Activated T-cell treated with anti-CD3 and anti-CD28 coated beads, Interleukin-2, amount 50 U/mL, for 48 hours (primary cell): Measurements from ENCODE around the gene USP34.
"Not testable (repeated sequence)": the region's sequence is repeated elsewhere in the genome, so short reads cannot be mapped to it uniquely, and the experiment has no call there.

Experiments
- DNase-seq, 2 experiments: peaks; one replicate each; pipeline ENCODE4 v3.0.0-alpha.2; 2020

The USP34 gene

DNA sequence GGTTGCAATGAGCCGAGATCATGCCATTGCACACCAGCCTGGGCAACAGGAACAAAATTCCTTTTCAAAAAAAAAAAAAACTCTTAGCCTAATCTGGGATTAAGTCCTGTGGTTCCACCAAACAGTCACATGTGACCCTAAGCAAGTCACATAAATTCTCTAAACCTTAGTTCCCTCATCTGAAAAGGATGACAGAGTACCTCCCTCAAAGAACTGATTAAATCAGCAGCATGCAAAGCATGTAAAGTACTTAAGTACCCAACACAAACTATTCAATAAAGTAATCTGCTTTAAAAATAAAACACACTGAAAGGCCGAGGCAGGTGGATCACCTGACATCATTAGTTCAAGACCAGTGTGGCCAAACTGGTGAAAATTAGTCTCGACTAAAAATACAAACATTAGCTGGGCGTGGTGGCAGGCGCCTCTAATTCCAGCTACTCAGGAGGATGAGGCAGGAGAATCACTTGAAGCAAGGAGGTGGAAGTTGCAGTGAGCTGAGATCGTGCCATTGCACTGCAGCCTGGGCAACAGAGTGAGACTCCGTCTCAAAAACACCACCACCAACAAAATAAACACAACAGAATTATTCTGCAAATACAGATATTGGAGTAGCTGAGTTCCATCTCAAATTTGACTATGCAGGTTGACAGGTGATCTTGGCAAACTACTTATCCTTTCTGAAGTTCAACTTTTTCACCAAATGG is 7.0 kb downstream of the USP34 start:
- no peak for DNase-seq

GRCh38 chr2:61461404-61461803 is 9.5 kb downstream of the USP34 start:
- no peak for DNase-seq

- no peak for DNase-seq
Measured at GRCh38 chr2:61460163-61460562, 10.7 kb downstream of the USP34 start.

DNA sequence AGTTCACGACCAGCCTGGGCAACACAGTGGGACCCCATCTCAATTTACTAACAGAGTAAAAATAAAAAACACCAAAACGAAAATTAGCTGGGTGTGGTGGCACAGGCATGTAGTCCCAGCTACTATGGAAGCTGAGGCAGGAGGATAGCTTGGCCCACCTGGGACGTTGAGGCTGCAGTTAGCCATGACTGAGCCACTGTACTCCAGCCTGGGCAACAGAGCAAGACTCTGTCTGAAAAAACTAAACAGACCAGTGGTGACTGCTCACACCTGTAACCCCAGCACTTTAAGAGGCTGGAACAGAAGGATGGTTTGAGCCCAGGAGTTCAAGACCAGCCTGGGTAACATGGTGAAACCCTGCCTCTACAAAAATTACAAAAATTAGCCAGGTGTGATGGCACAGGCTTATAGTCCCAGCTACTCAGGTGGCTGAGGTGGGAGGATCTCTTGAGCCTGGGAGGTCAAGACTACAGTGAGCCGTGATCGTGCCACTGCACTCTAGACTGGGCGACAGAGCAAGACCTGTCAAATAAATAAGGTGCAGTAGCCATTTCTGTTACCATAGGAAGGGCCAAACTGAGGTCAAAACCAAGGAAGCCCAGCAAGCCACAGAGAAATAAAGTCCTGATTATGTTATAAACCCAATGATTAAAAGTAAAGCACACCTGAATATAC is 14.0 kb downstream of the USP34 start:
- DNase-seq = no peak

DNA sequence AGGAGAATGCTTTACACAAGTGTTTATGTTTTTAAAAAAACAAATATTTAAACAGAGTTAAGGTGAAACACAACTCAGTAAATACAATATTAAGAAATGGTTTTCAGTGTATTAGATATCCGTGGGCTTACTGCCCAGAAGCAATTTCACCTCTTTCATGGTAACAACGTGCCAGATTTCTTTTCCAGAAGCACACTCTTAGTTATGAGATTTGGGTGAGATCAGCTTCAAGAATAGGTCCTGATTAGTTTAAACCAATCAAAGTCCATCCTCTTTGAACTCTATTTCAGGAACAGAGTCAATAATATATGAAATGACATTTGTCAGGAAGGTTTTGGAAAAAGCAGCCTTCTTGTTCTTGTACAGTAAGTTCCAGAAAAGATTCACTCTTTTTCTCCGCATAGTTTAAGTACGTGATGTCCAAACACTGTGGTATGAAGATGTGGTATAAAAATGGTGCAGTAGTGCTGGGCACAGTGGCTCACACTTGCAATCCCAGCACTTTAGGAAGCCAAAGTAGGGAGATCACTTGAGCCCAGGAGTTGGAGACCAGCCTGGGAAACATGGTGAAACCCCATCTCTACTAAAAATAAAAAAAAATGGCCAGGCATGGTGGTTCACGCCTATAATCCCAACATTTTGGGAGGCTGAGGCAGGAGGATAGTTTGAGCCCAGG is 14.7 kb downstream of the USP34 start:
- no peak for DNase-seq

GRCh38 chr2:61454972-61455371 is 15.9 kb downstream of the USP34 start:
- not testable (repeated sequence) for DNase-seq

GRCh38 chr2:61454383-61454782 is 16.5 kb downstream of the USP34 start:
- DNase-seq = no peak

GRCh38 chr2:61452392-61452791 is 18.5 kb downstream of the USP34 start:
- DNase-seq = no peak

GRCh38 chr2:61451178-61451577 is 19.7 kb downstream of the USP34 start:
- no peak for DNase-seq

DNA sequence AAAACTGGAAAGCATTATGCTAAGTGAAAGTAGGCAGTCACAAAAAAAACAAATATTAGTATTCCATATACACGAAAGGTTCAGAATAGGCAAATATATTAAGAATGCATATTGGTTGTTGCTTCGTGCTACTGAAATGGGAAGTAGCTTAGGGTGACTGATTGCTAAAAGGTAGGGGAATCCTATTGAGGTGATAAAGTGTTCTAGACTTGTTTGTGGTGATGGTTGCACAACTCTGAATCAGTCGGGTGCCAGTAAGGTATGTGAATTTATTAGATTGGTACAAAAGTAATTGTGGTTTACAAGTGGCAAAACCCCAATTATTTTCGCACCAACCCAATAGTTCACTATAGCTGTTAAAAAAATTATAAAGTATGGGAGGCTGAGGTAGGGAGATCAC is 20.7 kb downstream of the USP34 start:
- DNase-seq = no peak

DNA sequence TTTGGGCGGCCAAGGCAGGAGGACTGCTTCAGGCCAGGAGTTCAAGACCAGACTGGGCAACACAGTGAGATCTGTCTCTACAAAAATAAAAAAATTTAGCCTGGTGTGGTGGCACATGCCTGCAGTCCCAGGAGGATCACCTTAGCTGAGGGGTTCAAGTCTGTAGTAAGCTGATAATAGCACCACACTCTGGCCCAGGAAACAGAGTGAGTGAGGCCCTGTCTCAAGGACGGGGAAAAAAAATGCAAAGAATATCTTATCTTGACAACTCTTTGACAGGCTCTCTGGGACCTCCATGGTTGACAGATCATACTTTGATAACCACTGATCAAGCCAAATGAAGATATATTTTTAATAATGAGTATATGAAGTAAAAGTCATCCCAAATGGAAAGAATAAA is 22.7 kb downstream of the USP34 start:
- no peak for DNase-seq

DNA sequence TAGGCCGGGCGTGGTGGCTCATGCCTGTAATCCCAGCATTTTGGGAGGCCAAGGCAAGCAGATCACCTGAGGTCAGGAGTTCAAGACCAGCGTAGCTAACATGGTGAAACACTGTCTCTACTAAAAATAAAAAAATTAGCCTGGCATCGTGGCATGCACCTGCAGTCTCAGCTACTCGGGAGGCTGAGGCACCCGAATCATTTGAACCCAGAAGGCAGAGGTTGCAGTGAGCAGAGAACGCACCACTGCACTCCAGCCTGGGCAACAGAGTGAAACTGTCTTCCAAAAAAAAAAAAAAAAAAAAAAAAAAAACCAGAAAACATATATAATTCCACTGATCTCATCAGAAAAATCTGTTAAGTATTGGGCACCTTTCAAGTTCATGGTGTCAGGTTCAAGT is 23.9 kb downstream of the USP34 start:
- DNase-seq = not testable (repeated sequence)

GRCh38 chr2:61443342-61444041 is 27.4 kb downstream of the USP34 start:
- DNase-seq = no peak

GRCh38 chr2:61439241-61440002 is 31.5 kb downstream of the USP34 start:
- DNase-seq = no peak

DNA sequence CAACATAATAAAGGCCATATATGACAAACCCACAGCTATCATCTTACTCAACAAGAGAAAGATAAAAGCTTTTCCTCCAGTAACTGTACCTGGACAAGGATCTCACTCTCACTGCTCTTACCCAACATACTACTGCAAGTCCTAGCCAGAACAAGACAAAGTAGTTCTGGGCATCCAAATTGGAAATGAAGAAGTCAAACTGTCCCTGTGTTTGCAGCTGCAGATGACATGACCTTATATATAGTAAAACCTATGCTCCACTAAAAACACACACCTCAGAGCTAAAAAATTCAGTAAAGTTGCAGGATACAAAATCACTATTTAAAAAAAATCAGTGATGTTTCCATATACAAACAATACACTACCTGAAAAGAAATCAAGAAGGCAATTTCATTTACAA is 32.2 kb downstream of the USP34 start:
- no peak for DNase-seq

GRCh38 chr2:61437170-61437569 is 33.7 kb downstream of the USP34 start:
- no peak for DNase-seq

GRCh38 chr2:61436092-61436491 is 34.8 kb downstream of the USP34 start:
- DNase-seq = no peak

- DNase-seq = no peak
Measured at GRCh38 chr2:61435291-61435690, 35.6 kb downstream of the USP34 start.

DNA sequence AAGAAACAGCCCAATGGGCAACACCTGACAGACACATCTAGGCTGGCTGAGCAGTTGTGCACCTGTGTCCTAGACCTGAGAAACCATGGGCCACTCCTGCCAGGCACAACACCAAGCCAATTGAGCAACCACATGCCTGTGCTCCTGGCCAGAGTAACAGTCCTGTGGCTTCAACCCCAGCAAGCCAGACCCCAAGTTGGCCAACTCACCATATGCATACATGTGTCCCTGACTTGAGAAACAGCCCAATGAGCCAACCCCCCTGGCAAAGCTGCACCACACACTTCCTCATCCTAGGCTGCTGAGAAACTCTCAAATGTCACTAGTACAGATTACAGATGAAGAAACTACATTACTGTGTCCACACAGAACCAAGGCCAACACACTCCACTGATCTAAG is 36.6 kb downstream of the USP34 start:
- no peak for DNase-seq

- no peak for DNase-seq
Measured at GRCh38 chr2:61433606-61434005, 37.3 kb downstream of the USP34 start.

GRCh38 chr2:61432990-61433389 is 37.9 kb downstream of the USP34 start:
- no peak for DNase-seq

- no peak for DNase-seq
Measured at GRCh38 chr2:61431345-61431744, 39.5 kb downstream of the USP34 start.
